IMR-90 (cell line): ENCODE data around the gene ZDHHC17.

Experiments
- CHD1 ChIP-seq: IDR thresholded peaks from 2 replicates; pipeline ENCODE4 v1.6.1; 2012; ENCODE audit warnings: low read depth, low read length, improper control_type of control experiment
- MAZ ChIP-seq: IDR thresholded peaks from 2 replicates; pipeline ENCODE4 v1.6.1; 2012; ENCODE audit warnings: low read depth, mild to moderate bottlenecking, low read length, improper control_type of control experiment, moderate library complexity, borderline replicate concordance
- POLR2A ChIP-seq: IDR thresholded peaks from 2 replicates; pipeline ENCODE4 v1.6.1; 2012; ENCODE audit warnings: mild to moderate bottlenecking, low read depth, low read length
- RAD21 ChIP-seq: IDR thresholded peaks from 2 replicates; pipeline ENCODE4 v1.6.1; 2012; ENCODE audit warnings: low read length, improper control_type of control experiment
- RCOR1 ChIP-seq: IDR thresholded peaks from 2 replicates; pipeline ENCODE4 v1.6.1; 2012; ENCODE audit warnings: mild to moderate bottlenecking, low read length, improper control_type of control experiment; ENCODE audit not compliant: insufficient replicate concordance
- RFX5 ChIP-seq: IDR thresholded peaks from 2 replicates; pipeline ENCODE4 v1.8.0; 2012; ENCODE audit warnings: low read depth, mild to moderate bottlenecking, low read length, moderate library complexity
- SMC3 ChIP-seq: fragments of 150-350 bp; IDR thresholded peaks from 2 replicates; pipeline ENCODE4 v1.6.1; 2016; ENCODE audit warnings: low read depth, mild to moderate bottlenecking, antibody characterized with exemption, low read length, moderate library complexity
- TF ChIP-seq, protein P1 (sequence below): conservative IDR thresholded peaks from 2 replicates; pipeline ENCODE4 v1.5.1; 2012; ENCODE audit warnings: mild to moderate bottlenecking, low read depth, low read length, improper control_type of control experiment

DNA sequence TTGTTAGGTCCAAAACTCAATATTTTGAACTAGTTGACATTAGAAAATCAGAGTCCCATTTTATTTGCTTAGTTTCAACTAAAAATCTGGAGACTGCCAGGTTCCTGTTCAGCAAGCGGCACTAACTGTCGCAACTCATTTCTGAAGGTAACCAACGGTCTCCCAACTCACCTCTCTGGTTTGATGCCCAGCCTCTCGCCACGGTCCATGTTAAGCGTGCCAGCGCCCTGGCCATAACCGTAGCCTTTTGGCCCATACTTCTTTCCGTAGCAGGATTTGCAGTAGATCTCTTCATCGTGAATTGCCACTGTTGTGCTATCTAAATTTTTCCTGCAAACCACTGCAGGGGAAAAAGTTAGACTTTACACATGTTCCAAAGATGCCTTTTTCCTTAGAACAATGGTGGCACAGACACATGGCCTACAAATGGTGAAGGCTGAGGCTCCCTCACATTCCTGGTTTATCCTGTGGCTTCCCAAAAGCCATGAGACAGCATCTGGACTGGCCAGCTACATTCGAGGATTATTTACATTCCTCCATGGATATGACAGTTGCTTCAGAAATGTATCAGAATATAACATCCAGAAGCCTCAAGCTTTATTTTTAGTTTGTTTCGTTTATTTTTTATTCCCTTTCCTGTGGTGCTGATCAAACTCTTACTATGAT is 99.2 kb downstream of the ZDHHC17 start:
- TF ChIP-seq, protein P1, sequence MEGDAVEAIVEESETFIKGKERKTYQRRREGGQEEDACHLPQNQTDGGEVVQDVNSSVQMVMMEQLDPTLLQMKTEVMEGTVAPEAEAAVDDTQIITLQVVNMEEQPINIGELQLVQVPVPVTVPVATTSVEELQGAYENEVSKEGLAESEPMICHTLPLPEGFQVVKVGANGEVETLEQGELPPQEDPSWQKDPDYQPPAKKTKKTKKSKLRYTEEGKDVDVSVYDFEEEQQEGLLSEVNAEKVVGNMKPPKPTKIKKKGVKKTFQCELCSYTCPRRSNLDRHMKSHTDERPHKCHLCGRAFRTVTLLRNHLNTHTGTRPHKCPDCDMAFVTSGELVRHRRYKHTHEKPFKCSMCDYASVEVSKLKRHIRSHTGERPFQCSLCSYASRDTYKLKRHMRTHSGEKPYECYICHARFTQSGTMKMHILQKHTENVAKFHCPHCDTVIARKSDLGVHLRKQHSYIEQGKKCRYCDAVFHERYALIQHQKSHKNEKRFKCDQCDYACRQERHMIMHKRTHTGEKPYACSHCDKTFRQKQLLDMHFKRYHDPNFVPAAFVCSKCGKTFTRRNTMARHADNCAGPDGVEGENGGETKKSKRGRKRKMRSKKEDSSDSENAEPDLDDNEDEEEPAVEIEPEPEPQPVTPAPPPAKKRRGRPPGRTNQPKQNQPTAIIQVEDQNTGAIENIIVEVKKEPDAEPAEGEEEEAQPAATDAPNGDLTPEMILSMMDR = no peak
- TF ChIP-seq RCOR1 = no peak
- no peak for TF ChIP-seq RFX5
- no peak for TF ChIP-seq POLR2A
- no peak for TF ChIP-seq RAD21
- no peak; the same call in 1 of the 2 replicates for TF ChIP-seq SMC3
- no peak for TF ChIP-seq MAZ
- no peak for TF ChIP-seq CHD1
